GM21576 (cell line): ENCODE measurements around the gene RNF157.
"Not testable (repeated sequence)": the region's sequence is repeated elsewhere in the genome, so short reads cannot be mapped to it uniquely, and the experiment has no call there.

ENCODE experiments used
- ATAC-seq: cut with Tn5 transposase; IDR thresholded peaks from one replicate; pipeline ENCODE4 v1.9.1; 2021; ENCODE audit warnings: mild to moderate bottlenecking, moderate library complexity; ENCODE audit not compliant: unreplicated experiment

Gene RNF157

GRCh38 chr17:76195281-76196096, 44.8 kb downstream of the RNF157 start:
- no peak for ATAC-seq

GRCh38 chr17:76193591-76193990, 46.7 kb downstream of the RNF157 start:
- ATAC-seq = no peak

- peak; percentile 57 for ATAC-seq
Observed at GRCh38 chr17:76191896-76192295, 48.4 kb downstream of the RNF157 start.

GRCh38 chr17:76189741-76190140, 50.6 kb downstream of the RNF157 start:
- ATAC-seq = no peak

GRCh38 chr17:76189247-76189646, 51.0 kb downstream of the RNF157 start:
- ATAC-seq = no peak

- no peak for ATAC-seq
Observed at GRCh38 chr17:76188213-76189016, 51.9 kb downstream of the RNF157 start.

GRCh38 chr17:76186774-76187173, 53.5 kb downstream of the RNF157 start:
- not testable (repeated sequence) for ATAC-seq

GRCh38 chr17:76184290-76184689, 56.0 kb downstream of the RNF157 start:
- ATAC-seq = no peak

- peak; percentile 56 for ATAC-seq
Observed at GRCh38 chr17:76182016-76182764, 58.1 kb downstream of the RNF157 start.

- ATAC-seq = no peak
Observed at GRCh38 chr17:76179496-76180467, 60.5 kb downstream of the RNF157 start.

GRCh38 chr17:76178124-76178523, 62.2 kb downstream of the RNF157 start:
- ATAC-seq = no peak

- no peak for ATAC-seq
Observed at GRCh38 chr17:76176701-76177574, 63.4 kb downstream of the RNF157 start.

GRCh38 chr17:76174037-76174436, 66.3 kb downstream of the RNF157 start:
- ATAC-seq = no peak

- no peak for ATAC-seq
Observed at GRCh38 chr17:76173474-76173873, 66.8 kb downstream of the RNF157 start.

GRCh38 chr17:76171706-76172105, 68.6 kb downstream of the RNF157 start:
- no peak for ATAC-seq

- no peak for ATAC-seq
Observed at GRCh38 chr17:76170114-76170513, 70.2 kb downstream of the RNF157 start.

- no peak for ATAC-seq
Observed at GRCh38 chr17:76166906-76167305, 73.4 kb downstream of the RNF157 start.

GRCh38 chr17:76166168-76166567, 74.1 kb downstream of the RNF157 start:
- ATAC-seq = no peak

- ATAC-seq = no peak
Observed at GRCh38 chr17:76164331-76164730, 76.0 kb downstream of the RNF157 start.
